ENCODE measurements around the gene CFAP92.

DNA sequence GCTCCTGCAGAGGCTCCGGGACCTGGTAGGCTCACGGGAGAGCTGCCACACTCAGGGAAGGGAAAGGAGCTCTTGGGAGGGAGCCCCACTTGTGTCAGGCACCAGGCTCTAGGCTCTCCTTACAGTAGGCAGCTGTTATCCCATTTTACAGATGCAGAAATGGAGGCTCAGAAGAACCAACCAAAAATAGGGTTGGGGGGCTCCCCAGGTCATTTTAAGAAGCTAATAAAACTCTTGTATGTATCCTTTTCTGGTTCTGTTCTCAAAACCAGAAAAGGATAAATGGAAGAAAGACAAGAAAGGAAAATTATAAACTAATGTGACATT lies 43.2 kb upstream of the CFAP92 start:
- TF ChIP-seq CTCF (conservative IDR thresholded peaks at IDR 0.05 in 1 of 2, IDR thresholded peaks at IDR 0.05 in 1 of 2; ENCODE audit: extremely low read depth in 1 of 2, insufficient read depth in 1 of 2, low read depth in 1 of 2, low read length in 2 of 2) (no peak), EZH2 (IDR thresholded peaks at IDR 0.05; ENCODE audit: borderline replicate concordance, low read length) (no peak)

Measured in mammary epithelial cell (primary cell).